ENCODE data around the gene SSBP3. TPM values are rescaled to one million over a fixed set of nuclear protein-coding genes. Genes with fewer than 3 reads are reported as not detected.
"Not testable (repeated sequence)": the region's sequence is repeated elsewhere in the genome, so short reads cannot be mapped to it uniquely, and the experiment has no call there.

SSBP3 gene
- total RNA-seq, 1 donor from 2014 or later, result 21.7 TPM

DNA sequence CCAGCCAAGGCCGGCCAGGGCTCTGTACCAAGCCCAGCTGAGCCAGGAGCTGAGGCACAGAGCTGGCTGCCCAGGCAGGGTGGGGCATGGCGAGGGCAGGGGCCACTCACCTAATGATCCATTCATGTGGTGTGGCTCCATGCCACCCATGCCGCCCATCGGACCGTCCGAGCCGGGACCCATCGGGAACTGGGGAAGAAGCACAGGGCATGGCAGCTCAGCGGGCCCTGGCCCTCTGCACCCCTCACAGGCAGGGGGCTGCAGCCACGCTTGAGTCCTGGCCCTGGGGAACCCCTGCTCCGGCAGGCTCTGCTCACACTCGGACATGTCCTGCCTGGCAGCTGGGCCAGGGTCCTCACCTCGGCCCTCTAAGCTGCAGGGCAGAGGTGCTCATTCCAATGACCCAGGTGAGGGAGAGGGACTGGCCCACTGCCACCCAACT, 177.5 kb downstream of the SSBP3 start:
- DNase-seq (ENCODE audit: low spot score) (no peak), ATAC-seq (peak; percentile 12)

DNA sequence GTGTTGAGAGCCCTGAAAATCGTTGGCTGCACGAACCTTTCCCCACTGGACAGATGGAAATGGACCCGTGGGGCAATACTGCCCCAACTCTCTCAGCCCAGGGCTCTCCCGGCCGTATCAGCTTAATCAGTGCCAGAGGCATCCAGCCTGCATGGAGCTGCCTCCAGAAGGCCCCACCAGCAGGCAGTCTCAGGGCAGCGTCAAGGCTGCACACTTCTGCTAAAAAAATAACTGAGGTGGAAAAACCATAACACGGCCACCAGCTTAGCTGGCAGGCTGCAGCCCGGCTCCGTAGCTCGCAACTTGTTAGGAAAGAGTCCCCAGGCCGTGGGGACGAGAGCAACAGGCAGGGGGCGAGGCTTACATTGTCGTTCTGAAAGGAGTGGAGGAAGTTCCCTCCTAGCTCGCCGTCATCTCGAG, 178.3 kb downstream of the SSBP3 start:
- ATAC-seq, result no peak
- DNase-seq (ENCODE audit: low spot score), result no peak

DNA sequence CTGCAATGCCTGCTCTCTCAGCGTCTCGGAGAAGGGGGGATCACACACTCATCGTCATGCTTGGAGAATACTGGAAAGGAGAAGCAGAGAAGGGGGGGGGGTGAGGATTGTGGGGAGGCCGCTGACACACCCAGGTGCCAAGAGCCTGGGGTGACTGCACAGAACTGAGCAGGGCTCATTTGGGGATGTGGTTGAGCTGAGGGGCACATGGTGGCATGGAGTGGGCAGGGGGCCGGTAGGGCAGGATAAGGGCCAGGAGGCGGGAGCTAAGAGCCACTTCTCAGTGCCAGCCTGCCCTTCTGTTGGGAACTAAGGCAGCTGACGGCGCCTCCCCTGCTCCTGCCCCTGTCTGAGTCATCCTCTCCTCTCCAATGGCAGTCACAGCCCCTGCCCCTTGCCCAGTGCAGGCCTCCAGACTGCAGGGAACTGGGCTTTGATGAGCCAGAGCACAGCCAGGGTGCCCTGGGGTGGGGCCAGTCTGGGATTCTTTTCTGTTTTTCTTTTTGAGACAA, 179.0 kb downstream of the SSBP3 start:
- ATAC-seq, result peak; percentile 14
- no peak for DNase-seq (ENCODE audit: low spot score)

DNA sequence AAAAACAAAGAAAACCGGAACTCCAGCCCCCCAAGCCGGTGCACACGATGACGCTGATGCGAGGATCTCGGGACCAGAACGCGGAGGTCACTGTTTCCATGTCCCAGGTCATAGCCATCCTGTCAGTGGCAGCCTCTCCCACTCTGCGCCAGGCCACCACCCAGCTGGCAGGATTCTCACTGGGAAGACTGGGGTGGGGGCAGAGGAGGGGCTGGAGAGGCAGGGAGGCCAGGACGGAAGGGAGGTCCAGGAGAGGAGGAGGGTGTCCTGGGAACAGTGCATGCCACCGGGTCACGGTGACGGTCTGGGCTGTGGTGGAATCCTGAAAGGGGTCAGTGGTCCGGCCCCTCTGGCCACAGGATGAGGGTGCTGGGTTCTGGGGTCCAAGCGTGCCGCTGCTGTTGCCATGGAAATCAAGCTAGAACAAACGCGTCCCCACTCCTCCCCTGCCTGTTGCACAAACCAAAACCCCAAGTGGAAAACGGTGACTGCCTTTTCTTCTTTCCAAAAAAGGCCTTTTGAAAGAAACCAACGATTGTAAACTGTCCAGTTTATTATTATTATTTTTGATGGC, 180.1 kb downstream of the SSBP3 start:
- ATAC-seq (no peak), DNase-seq (ENCODE audit: low spot score) (no peak)

DNA sequence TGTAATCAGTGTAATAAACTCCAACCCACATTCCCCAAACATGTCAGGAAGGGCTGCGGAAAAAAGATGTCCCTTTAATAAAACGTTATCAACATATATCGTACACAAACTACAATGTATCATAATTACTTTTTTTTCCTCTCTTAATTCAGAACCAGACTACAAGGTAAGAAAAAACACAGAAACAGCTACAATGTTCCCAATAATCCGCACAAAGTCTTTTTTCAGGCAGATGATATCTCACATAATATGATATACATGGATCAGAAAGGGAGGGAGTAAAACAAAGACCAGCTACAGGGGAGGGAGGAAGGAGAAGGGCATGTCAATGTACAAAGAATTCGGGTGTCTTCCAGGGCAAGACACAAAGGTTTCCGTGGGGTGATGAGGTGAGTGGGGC, 180.8 kb downstream of the SSBP3 start:
- no peak for DNase-seq (ENCODE audit: low spot score)
- no peak for ATAC-seq

DNA sequence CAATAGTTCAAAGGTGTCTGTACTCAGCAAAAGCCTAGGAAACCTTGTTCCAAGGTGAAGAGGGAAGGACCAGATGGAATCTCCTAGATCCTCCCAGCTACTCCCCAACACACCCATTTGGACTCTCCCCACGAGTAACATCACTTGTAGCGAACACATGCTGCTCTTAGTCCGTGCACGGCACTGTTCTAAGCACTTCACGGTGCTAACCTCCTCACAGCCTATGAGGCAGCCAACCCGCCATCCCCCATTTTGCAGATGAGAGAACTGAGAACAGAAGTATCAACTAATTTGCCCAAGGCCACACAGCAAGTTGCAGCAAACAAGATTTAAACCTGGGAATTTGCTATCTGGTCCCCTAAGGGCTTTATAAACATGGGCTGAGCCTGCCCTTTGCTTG, 182.0 kb downstream of the SSBP3 start:
- no peak for ATAC-seq
- DNase-seq (ENCODE audit: low spot score), result no peak

DNA sequence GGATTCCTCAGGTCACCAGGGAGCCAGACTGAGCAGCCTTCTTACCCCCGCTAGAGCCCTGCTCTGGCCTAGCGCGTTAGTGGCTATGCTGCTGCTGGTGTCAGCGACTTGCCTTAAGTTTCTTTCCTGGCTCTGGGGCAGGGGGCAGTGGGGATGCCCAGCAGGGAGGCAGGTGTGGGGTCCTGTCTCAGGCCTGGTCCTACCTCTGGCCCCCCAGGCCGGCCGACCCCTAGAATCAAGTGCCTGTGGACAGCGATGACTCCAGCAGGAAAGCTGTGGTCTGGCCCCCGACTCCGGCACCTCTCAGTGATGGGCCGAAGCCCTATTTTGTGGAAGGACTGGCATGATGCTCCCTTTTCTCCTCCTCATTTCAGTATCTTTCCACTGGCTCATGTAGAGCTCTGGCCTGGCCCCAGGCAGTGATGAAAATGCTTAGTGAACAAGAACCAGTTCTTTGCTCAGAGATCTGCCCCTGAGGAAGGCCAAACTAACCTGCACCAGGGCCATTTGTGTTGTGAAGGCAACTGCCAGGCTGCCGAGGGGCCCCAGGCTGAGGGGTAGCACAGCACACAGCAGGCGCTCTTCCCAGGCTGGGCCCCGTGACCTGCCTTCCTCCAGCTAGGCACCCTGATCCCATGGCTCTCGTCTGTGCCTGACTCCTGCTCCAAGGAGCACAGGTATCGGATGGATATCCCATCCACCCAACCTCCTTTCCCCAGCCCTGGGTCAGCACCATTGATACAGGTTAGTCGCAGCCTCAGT, 182.6 kb downstream of the SSBP3 start:
- DNase-seq (ENCODE audit: low spot score), result no peak
- ATAC-seq, result no peak

DNA sequence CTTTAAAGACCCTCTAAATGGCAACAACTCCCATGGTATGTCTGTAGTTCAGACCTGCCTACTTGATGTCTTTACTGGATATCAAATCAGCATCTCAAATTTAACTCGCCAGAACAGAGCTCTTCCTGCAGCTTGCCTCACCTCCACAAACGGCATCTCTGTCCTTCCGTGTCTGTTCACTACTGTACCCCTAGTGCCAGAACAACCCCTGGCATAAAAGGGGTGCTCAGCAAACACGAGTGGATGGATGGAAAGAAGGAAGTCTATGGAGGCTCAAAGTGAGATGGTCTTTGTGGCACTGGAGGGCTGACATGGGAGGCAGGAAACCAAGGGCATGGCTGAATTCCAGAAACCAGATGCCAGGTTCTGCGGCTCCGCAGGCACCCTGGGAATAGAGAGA, 183.5 kb downstream of the SSBP3 start:
- DNase-seq (ENCODE audit: low spot score), result no peak
- ATAC-seq, result no peak

DNA sequence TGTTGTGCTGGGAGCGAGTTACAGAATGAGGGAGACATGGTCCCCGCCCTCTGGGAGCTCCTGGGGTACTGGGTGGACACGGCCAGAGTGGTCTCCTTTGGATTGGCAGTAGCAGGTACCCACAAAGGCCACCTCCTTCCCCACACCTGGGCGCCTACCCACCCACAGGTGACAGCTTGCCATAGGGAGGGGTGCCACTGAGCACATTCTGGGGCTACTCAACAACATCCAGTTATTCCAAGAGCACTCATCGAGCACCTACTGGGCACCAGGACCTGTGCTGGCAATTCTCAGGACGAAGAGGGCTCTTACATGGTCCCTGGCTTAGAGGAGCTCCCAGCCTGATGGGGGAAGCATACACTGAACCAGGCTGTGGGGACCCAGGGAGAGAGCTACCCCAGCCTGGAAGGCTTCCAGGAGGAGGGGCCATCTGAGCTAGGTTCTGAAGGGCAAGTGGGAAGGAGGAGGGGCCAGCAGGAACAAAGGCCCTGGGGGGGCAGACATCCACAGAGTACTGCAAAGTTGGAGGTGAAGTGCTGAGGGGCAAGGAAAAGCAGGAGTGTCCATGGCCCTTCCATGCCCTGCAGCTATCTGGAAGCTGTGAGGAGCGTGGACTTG, 184.2 kb downstream of the SSBP3 start:
- DNase-seq (ENCODE audit: low spot score), result no peak

DNA sequence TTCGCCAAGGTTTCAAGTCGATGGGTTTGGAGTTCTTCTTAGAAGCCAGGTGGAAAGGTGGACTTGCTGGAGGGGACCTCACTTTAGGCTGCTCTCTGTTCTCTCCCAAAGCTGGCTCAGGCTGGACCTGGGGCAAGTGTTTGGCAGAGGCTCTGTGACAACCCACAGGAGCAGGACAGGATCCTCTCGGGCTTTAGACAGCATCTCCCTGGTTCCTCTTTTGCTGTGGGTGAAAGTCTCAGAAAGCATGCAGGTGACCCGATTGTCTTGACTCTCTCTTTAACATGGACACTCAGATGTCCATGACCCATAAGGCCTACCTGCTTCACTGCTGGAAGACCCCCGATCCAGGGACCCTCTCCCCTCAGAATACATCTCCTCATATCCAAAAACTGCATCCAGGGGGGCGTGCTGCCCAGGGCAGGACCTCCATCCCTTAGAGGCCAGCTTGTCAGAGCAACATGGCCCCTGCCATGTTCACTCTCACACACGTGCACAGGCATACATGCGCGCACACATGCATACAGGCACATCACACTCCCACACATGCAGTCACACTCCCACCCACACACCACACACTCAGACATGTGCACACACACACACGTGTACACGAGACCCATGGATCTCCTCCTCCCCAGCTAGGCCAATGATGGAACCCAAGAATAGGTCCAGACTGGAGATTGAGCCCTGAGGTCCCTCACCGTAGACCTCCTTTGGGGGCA, 184.9 kb downstream of the SSBP3 start:
- no peak for ATAC-seq
- DNase-seq (ENCODE audit: low spot score), result no peak

More for the DNA sequence above, 184.2 kb downstream of the SSBP3 start:
- no peak for ATAC-seq

DNA sequence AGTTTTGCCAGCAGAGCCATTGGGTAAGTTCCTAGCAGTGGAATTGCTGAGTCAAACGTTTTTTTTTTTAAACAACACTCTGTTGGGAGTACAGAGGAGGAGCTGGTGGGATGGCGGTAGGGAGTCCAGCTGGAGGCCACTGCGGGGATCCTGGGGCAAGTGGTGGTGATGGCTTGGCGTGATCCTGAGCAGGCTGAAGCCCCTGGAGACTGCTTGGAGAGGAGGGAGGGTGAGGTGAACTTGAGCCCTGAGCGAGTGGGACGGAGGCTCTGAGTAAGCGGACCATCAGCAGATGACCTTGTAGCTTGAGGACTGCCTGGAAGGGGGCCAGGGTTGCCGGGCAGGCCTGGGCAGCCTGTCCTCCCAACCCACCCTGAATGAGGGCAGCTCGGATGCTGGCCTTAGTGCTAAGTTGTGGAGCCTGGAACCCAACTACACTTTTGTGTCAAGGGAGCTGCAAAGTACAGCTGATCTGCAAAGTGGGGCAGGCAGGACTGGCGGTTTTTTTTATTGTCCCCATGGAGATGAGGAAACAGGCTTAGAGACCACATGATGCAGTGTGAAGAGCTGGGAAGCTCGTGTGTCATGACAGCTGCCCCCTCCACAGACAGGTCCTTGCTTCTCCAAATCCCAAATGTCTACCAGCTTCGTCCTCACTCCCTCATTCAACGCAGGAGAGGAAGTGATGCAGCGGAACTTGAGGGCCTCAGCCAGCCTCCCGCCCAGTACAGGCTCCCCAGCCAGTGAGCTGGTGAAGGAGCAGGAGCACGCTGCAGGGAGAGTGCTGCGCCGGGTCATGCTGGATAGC, 186.0 kb downstream of the SSBP3 start:
- peak; percentile 64 for ATAC-seq
- DNase-seq (ENCODE audit: low spot score), result no peak

DNA sequence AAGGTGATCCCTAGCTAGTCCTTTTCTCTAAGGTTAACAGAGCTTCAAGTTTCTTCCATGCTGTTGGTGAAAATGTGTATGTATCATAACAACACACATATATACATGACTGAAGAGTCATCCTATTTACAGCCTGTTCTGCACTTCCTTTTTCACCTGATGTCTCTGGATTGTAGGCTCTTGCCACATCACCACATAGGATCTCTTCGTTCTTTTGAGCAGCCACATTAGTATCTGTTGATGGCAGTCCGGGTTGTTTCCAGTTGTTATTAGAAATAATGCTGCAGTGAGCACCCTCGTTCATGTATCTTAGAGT, 186.5 kb downstream of the SSBP3 start:
- ATAC-seq, result no peak

DNA sequence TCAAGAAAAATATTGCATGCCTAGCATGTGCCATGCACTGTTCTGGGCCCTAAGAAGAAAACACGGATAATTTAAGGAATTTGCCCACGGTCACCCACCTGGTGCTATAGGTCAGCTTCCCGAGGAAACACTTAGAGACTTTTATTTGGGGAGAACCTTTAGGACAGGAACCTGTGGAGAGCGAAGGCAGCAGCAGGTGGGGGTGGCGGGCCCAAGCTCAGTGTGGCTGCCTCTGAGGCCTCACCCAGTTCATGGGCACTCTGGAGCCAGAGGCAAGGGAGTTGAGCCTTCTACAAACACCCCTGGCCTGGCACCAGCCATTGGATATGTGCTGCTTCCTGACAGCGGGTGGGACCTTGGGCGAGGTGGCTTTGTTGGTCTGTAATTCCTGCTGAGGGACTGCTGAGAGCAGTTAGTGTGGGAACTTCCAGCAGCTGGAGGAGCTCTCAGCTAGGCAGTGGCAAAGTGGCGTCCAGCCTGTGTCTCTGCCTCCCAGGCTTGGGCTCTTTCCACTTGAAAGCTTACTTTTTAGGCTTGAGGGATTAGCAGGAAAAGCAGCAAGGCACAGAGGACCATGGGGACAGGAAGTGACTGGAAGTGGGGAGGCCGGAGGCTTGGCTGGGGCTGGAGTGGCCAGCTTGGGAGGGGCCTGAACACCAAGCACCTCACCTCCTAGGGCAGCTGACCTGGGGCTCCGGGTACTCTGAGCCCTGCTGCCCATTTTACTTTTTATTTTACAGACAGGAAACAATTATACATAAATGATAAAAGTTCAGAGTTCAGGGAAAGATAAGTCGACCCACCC, 187.1 kb downstream of the SSBP3 start:
- no peak for DNase-seq (ENCODE audit: low spot score)
- ATAC-seq, result peak; percentile 12

More for the DNA sequence above, 186.5 kb downstream of the SSBP3 start:
- no peak for DNase-seq (ENCODE audit: low spot score)

DNA sequence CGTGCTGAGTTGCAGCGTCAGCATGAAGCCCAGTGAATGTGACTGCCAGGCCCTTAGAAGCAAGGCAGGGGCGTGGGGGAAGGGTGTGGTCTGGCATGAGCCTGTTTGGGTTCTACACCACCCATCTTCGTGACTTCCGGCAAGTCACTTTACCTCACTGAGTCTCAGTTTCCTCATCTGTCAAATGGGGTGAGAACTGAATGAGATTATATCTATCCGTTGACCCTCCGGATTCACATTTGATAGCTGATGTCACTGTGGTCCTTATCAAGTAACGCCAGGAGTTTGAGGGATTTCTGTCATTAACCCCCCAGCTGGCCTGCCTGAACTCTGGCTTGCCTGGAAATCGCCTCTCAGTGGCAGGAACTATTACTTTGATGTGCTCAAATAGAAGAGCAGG, 190.7 kb downstream of the SSBP3 start:
- DNase-seq (ENCODE audit: low spot score), result no peak
- ATAC-seq, result no peak

DNA sequence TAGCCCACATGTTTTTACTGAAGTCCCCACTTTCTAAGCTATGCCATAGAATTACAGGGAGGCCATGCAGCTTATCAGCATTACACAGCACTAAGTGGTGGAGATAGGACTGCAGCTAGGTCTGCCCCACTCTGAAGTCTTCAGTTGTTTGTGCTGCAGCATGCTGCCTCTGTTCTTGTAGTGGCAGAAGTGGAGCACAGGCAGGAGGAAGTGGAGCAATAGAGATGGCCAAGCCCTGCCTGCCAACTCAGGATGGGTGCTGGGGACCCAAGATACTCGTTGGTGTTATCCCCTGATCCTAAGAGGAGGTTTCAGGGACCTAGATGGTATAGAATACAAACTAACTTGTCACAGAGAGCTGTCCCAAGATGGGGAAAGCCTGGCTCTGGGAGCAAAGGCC, 193.3 kb downstream of the SSBP3 start:
- no peak for DNase-seq (ENCODE audit: low spot score)
- no peak for ATAC-seq

DNA sequence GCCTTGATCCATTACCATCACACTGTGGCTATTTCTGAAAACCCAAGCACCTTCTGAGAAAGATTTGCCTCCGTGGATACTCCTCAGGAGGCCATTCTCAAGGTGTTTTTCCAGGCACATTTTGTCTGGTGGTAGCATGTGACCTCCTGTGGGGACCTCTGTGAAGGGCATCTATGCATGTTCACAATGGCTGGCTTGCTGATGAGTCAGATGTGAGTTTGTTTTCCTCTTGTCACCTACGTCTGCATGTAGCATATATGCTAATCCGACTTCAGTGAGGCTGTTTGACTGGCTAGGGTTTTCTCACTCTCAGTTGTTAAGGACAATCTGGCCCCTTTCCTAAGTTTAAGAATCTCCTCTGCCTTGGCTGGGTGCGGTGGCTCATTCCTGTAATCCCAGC, 198.3 kb downstream of the SSBP3 start:
- ATAC-seq; DNase-seq (ENCODE audit: low spot score): not testable (repeated sequence)

DNA sequence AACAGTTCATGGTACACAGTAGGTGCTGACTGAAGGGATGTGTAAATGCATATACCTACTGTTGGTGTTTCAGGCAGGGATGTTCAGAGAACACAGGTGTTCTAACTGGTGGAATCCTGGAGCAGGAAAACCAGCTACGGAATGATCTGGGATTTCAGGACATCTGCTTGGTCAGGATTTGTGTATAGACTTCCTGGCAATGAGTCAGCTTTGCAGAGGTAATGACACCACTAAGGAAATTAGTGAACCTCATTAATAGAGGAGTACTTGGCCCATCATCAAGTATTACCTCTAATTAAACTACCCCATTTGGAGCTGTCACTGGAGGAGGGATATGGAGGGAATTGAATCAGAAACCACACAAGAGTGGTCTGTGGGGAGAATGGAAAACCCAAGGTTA, 198.9 kb downstream of the SSBP3 start:
- no peak for DNase-seq (ENCODE audit: low spot score)
- no peak for ATAC-seq

DNA sequence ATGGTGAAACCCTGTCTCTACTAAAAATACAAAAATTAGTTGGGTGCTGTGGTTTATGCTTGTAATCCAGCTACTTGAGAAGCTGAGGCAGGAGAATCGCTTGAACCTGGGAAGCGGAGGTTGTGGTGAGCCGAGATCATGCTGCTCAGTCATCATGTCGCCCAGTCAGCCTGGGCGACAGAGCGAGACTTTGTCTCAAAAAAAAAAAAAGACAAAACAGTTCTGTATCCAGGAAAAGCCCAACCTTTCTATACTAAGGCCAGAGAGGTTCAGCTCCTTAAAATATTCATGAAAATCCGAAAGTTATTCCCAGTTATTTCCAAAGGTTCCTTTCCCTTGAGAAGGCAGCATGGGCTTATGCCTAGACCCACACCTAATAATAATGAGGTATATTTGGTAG, 202.0 kb downstream of the SSBP3 start:
- DNase-seq (ENCODE audit: low spot score) (no peak), ATAC-seq (no peak)

DNA sequence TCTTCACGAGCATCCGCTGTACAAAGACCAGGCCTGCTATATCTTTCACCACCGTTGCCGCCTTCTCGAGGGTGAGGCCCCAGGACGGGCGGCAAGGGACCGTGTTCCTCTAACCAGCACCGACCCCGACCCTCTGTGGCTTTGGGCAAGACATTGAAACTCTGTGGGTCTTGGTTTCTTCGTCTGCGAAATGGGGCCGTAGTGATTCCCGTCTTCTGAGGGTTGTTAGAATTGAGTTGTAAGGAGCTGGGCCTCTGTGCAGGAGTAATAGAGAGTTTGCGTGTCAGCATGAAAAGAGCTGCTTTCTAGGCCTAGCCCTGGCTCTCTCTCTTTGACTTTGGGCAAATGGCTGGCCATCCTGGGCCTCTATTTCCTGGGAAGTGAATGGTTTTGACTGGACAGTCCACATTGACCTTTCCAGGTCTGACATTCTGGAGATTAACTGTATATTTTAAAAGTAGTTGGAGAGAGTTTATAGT, 205.6 kb downstream of the SSBP3 start:
- DNase-seq (ENCODE audit: low spot score) (no peak), ATAC-seq (peak; percentile 8)

Data from left lobe of liver (tissue), 2 donors.